ENCODE measurements around the gene ZNF680.
"Not testable (repeated sequence)": the region's sequence is repeated elsewhere in the genome, so short reads cannot be mapped to it uniquely, and the experiment has no call there.

Gene ZNF680

DNA sequence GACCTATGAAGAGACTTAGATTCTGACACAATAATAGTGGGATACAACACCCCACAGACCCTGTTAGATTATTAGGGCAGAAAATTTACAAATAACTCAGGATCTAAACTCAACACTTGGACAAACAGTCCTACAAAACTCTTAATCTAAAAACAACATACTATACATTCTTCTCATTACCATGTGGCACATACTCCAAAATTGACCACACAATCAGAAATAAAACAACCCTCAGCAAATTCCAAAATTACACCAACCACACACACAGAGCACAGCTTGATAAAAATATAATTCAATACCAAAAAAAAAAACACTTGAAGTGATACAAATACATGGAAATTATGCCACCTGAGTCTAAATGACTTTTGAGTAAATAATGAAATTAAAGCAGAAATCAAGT, 7.8 kb downstream of the ZNF680 start:
- DNase-seq, result no peak

DNA sequence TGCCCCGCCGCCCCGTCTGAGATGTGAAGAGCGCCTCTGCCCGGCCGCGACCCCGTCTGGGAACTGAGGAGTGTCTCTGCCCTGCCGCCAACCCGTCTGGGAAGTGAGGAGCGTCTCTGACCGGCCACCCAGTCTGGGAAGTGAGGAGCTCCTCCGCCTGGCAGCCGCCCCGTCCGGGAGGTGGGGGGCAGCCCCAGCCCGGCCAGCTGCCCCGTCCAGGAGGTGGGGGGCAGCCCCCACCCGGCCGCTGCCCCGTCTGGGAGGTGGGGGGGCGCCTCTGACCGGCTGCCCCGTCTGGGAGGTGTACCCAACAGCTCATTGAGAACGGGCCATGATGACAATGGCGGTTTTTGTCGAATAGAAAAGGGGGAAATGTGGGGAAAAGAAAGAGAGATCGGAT, 8.7 kb downstream of the ZNF680 start:
- DNase-seq, result not testable (repeated sequence)

DNA sequence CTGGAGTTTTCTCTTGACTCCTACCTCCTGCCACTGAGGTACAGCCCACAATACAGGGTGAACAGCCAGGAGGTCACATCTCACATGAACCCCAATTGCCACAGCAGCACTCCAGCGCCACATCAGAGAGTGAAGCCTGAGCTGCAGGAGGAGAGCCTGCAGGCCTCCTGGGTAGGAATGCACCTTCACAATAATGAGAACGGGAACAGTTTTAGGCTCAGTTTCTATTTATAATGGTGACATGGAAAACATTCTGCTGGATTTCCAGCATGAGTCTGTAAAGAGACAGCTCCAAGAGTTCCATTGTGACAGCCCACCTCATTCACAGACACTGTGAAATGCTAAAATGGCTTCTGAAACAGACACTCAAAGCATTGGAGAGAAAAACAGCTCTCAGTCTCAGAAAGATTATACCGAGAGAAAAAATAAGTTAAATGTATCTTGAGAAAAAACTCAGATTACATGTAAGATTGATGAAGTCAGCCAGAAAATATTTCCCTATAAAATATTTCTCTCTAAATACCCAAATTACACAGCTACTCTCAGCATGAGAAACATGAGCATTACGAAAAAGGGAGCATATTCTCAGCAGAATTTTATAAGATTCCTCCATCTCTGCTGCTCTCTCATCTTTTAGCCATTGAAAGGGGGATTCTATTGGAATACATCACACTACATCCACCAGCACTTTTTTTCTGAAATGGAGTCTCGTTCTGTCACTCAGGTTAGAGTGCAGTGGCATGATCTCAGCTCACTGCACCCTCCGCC, 11.3 kb downstream of the ZNF680 start:
- no peak for DNase-seq

DNA sequence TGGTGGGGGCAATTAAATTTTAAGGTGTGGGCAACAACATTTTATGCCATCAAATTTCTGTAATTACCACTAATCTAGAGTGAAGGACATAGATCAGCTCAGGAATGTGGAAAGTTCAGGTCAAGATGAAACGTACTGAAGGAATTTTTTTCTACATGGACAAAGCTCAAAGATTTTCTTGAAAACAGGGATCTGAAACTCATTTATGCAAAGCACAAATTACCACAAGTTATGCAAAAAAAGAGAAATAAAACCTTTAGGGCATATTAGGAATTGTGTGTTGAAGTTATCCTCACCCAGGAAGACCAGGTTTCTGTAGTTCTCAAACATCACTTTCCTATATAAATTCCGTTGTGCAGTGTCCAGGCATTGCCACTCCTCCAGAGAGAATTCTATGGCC, 18.9 kb downstream of the ZNF680 start:
- DNase-seq, result no peak

DNA sequence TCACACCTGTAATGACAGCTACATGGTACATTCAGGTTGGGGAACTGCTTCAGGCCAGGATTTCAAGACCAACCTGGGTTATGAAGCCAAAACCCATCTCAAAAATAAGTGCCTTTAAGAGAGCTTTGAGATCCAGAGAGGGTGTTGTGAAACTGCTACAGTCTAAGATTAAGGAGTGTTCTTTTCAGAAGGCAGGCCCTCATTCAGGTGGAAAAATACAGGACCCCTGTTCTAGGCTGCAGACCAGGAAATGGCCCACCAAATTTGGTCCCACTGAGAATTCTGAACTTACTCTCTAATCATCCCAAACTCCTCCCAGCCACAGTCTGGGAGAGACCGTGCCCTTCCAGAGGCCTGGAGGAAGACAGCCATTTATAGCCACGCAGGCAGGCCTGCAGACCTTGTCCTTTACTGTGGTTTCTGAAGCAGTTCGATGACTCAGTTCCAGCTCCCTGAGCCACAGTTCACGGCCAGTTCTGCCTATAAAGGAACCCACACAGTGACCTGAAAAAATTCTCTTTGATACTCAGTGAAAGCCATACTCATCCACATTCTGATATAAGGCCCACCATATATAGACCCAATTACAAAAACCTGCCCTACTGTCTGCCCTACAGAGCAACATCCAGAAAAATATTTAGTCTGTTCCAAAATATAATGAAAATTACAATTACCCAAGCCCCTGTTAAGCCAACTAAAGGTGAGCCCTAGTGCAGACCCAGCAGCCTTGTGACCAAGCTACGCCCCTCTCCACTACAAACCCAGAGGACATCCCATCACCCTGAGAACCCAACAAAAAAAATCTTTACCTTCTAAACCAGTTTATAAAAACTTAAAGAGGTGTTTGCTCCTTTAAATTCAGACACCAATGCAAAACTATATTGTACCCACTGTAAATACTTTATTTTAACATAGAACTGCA, 21.2 kb downstream of the ZNF680 start:
- DNase-seq, result no peak

DNA sequence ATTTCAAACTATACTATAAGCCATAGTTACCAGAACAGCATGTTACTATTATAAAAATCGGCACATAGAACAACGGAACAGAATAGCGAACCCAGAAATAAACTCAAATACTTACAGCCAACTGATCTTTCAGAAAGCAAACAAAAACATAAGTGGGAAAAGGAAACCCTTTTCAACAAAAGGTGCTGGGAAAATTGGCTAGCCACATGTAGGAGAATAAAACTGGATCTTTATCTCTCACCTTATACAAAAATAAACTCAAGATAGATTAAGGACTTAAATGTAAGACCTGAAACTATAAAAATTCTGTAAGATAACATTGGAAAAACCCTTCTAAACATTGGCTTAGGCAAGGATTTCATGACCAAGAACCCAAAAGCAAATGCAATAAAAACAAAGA, 29.1 kb downstream of the ZNF680 start:
- no peak for DNase-seq

DNA sequence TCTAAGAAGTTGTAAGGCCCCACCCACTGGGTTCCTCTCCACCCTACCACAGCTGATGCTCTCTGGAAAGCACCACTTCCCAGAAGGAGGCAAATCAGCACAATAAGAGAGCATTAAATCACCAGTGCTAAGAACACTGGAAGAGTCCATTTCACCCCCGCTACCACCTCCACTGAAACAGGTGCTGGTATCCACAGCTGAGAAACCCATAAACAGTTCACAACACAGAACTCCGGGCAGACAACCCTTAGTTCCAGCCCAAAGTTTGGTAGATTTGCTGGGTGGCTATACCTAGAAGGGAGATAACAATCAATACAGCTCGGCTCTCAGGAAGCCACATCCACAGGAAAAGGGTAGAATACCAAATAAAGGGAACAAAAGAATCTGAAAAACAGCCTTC, 34.1 kb downstream of the ZNF680 start:
- DNase-seq, result no peak

DNA sequence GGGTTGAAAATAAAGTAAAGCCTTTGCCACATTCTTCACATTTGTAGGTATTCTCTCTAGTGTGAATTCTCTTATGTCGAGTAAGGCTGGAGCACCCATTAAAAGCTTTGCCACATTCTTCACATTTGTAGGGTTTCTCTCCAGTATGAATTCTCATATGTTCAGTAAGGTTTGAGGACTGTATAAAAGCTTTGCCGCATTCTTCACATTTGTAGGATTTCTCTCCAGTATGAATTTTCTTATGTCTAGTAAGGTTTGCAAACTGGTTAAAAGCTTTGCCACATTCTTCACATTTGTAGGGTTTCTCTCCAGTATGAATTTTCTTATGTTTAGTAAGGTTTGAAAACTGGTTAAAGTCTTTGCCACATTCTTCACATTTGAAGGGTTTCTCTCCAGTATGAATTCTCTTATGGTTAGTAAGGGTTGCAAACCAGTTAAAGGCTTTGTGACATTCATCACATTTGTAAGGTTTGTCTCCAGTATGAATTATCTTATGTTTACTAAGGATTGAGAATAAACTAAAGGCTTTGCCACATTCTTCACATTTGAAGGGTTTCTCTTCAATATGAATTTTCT, 41.4 kb downstream of the ZNF680 start:
- DNase-seq, result no peak

DNA sequence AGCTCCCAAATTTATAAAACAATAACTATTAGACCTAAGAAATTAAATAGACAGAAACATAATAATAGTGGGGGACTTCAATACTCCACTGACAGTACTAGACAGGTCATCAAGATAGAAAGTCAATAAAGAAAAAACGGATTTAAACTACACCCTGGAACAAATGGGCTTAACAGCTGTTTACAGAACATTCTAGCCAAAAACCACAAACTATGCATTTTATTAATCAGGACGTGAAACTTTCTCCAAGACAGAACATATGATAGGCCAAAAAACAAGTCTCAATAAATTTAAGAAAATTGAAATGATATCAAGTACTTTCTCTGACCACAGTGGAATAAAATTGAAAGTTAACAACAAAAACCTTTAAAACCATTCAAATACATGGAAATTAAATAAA, 46.4 kb downstream of the ZNF680 start:
- no peak for DNase-seq

DNA sequence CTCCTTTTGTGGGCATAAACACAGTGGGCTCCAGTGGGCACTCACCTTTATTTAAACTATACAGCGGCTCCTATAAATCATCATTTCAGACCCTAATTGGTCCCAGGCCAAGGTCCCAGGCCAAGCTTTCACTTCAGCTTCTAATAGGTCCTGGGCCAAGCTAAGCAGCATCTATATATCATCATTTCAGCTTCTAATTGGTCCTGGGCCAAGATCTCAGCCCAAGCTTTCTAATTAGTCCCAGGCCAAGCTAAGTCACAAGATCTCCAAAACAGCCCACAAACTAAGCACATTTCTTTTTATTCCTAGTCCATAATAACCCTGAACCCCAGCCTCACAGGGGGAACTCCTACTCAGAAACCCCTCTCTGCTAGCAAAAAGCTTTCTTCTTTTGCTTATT, 47.1 kb downstream of the ZNF680 start:
- no peak for DNase-seq

DNA sequence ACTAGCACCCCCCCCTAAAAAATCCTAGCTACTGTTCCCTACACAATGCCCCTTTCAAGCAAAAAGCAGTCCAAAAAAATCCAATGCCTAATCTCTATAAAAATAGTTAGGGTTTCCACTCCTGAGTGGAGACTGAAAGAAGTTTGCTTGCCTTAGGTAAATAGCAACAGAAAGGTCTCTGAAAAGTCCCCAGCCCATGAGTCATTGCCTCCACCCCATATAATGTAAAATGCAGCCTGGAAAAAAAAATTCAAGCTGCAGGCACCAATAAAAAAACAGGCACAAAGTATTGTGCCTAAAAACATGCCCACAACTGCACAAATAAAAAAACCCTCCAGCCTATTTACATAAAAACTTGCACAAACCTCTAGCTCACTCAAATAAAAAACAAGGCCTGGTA, 47.5 kb downstream of the ZNF680 start:
- DNase-seq, result no peak

DNA sequence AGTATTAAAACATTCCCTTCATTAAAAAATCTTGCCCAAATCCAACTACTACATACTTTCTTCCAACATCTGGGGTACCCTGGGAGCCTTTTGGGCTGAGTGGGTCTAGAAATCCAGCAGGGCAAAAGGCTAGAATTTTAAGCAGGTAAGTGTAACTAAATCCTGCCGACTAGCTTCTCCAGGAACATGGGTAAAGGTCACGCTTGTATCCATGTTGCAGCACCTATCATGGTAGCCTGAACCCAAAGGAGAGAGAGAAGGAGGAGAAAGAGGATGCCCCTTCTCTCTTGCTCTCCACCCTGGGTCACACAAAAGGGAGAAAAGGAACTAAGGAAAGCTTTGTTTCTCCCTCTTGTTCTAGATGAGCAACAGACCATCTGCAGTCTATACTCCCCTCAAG, 53.3 kb downstream of the ZNF680 start:
- DNase-seq, result no peak

DNA sequence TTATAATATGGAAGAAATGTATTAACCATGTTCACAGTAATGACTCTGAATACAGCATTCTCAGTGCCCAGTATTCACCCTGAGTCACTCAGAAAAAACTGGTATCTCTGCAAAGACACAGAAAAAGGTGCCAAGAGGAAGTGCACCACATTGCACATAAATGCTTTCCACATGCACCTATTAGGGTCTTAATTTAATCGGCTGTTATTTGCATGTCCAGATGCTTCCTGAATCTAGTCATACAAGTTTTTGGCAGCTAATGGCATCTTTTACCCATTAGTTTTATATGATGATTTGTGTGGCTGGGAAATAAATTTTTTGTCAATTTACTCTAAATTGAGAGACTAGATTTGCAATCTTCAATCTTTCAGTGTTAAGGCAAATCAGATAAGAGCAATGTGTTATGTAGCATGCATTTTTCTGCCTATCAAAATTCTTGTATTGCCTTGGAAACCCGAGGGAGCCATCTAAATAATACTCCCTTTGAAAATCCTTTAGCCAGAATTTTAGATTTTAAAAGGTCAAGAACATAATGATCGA, 58.2 kb downstream of the ZNF680 start:
- no peak for DNase-seq

DNA sequence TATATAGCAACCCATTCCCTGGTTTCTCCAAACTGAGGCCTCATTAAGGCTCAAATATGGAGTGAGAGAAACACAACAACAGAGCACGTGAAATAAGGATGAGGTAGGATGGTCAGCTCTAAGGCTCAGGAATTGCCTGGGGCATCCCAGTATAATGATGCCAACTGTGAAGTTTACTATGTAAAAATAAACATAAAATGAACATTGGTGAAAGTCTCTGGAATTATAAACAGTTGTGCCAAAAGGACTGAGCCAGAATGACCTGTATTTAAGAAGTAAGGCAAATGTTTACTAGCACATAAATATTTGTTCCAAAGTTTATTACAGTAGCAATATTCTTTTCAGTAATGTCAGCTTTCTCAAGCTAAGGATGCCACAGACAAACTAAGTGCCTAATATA, 64.6 kb downstream of the ZNF680 start:
- DNase-seq, result no peak

DNA sequence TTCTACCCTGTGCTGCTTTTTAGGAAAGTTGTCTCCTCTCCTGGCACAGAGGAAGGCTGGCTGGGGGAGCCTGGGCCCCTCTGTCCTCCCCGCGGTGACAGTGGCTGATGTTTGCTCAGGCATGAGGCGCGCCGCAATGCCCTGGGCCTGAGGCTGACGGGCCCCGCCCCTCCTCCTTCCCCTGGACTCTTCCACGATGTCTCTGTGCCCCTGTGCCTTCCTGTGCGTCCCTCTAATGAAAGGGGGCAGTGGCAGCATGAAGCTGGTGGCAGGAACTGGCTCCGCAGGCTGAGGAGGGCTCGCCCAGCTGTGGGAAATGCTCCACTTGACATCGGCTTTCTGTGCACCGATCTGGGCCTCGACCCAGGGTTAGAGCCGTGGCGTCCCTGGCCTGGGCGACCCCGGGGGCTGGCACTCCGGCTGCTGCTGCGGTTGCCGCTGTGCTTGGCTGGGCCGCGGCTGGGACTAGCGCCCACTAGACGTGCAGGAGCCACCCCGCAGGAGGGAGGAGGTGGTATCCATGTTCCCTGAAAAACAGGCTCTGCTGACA, 67.9 kb downstream of the ZNF680 start:
- no peak for DNase-seq

DNA sequence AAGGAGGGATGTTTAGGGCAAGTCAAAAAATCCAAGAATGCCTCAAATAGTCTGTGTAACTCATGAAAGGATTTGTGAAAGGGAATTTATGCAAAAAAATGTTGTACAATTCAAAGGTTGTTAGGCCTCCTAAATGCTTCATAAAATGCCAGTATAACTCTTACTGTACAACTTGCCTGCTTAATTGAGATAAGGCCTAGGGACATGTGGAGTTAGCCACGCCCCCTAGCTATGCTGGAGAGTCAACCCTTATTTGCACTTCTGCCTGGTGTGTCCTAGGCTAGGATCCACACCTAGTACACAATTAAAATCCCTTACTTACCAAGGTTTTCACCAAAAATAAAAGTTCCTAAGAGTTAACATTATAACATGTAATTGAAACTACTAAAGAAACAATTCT, 77.2 kb downstream of the ZNF680 start:
- no peak for DNase-seq

Measured in NCI-H524 treated with DMSO at 0.1 percent for 48 hours (cell line).